NT2/D1 (cell line): ENCODE results near the gene MMP1.

Experiments used
- DNase-seq: peaks from one replicate; pipeline ENCODE4 v3.0.0-alpha.2; 2011; ENCODE audit warnings: low read depth, low spot score
- H3K27me3 ChIP-seq: 2 replicates; pipeline ENCODE4 v1.6.0; 2011; ENCODE audit warnings: mild to moderate bottlenecking; ENCODE audit not compliant: insufficient read length, insufficient read depth
- H3K36me3 ChIP-seq: 2 replicates; pipeline ENCODE4 v1.6.1; 2011; ENCODE audit warnings: mild to moderate bottlenecking, low read length, mixed read lengths; ENCODE audit not compliant: insufficient read depth, insufficient read length
- H3K4me1 ChIP-seq: 2 replicates; pipeline ENCODE4 v1.5.1; 2011; ENCODE audit not compliant: insufficient read depth, insufficient read length
- H3K4me3 ChIP-seq: 2 replicates; pipeline ENCODE4 v1.5.1; 2011; ENCODE audit warnings: low read depth; ENCODE audit not compliant: insufficient read length
- H3K9ac ChIP-seq: 2 replicates; pipeline ENCODE4 v1.6.0; 2011; ENCODE audit warnings: low read depth; ENCODE audit not compliant: insufficient read length
- H3K9me3 ChIP-seq: 2 replicates; pipeline ENCODE4 v1.5.1; 2011; ENCODE audit warnings: mild to moderate bottlenecking, low read length; ENCODE audit not compliant: insufficient read depth
- SUZ12 ChIP-seq: IDR thresholded peaks from 2 replicates; pipeline ENCODE4 v1.6.1; 2011; ENCODE audit not compliant: insufficient read length, insufficient read depth; ENCODE audit errors: extremely low read depth
- YY1 ChIP-seq: IDR thresholded peaks from 2 replicates; pipeline ENCODE4 v1.6.1; 2011; ENCODE audit not compliant: insufficient read length, insufficient read depth
- ZNF274 ChIP-seq: IDR thresholded peaks from 2 replicates; pipeline ENCODE4 v1.6.1; 2011; ENCODE audit warnings: mild to moderate bottlenecking, low read depth, low read length

The MMP1 gene

GRCh38 chr11:102792604-102793003 is 5.4 kb downstream of the MMP1 start:
- Histone ChIP-seq H3K4me3 (no peak overlapping the region), H3K36me3 (no peaks in the 10 kb centered on the region), H3K4me1 (no peaks in the 10 kb centered on the region), H3K9ac (no peak overlapping the region), H3K9me3 (no peaks in the 10 kb centered on the region), H3K27me3 (no peaks in the 10 kb centered on the region)
- no peak for TF ChIP-seq ZNF274
- TF ChIP-seq YY1, result no peak
- no peak for TF ChIP-seq SUZ12
- DNase-seq, result no peak

DNA sequence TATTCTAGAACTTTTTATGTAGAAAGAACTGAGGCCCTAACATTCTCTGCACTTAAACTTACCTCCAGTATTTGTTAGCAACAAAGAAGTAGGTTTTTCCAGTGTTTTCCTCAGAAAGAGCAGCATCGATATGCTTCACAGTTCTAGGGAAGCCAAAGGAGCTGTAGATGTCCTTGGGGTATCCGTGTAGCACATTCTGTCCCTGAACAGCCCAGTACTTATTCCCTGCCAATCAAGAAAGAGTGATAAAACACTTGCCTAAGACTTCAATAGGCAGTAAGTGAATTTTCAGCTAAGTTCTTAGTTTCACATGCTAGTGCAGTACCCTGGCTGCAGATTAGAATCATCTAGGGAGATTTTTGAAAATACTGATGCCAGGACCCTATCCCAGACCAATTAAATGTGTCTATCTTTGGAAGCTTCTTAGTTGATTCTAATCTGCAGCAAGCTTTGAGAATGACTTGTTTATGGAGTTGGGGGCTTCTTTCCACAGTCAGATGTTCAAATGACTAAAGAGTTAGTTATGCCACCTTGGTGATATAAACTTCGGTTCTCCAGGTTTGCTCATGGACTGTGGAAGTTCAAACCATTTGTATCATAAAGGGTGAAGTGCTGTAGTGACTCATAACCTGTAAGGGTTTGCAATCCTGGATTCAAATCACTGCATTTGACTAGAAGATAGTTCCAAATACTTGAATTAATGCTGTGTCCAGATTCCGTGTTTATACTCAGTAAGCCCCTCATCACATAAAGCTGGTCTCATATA is 6.5 kb downstream of the MMP1 start:
- DNase-seq, result no peak
- Histone ChIP-seq H3K9me3 (no peaks in the 10 kb centered on the region), H3K9ac (no peak overlapping the region)

DNA sequence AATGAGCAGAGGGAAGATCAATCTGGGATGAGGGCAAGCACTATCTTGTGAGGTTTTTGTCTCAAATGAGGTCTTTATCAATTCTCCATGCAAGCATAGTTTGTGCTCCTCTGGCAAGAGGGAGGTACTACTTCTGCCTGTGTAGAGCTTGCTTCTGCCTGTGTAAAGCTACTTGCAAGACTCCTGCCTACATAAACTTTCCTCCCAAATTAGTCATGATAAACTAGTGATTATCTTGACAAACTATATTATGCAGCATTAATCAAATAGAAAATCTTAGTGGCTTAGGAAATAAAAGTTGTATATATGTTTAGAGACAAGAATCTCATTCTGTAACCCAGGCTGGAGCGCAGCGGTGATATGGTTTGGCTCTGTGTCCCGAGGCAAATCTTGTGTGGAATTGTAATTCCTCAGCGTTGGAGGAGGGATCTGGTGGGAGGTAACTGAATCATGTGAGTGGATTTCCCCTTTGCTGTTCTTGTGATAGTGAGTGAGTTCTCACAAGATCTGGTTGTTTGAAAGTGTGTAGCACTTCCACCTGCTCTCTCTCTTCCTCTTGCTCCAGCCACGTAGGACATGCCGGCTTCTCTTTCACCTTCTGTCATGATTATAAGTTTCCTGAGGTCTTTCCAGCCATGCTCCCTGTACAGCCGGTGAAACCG is 9.5 kb downstream of the MMP1 start:
- no peaks in the 10 kb centered on the region for H3K4me1 ChIP-seq
- no peak for TF ChIP-seq SUZ12
- TF ChIP-seq YY1, result no peak
- TF ChIP-seq ZNF274, result no peak
- no peaks in the 10 kb centered on the region for H3K36me3 ChIP-seq
- H3K27me3 ChIP-seq, result no peaks in the 10 kb centered on the region
- no peaks in the 10 kb centered on the region for H3K9me3 ChIP-seq
- no peak overlapping the region for H3K4me3 ChIP-seq
- H3K9ac ChIP-seq, result no peak overlapping the region
- no peak for DNase-seq

More for the DNA sequence above, 6.5 kb downstream of the MMP1 start:
- no peaks in the 10 kb centered on the region for H3K27me3 ChIP-seq
- TF ChIP-seq SUZ12, result no peak
- no peak for TF ChIP-seq ZNF274
- TF ChIP-seq YY1, result no peak
- no peaks in the 10 kb centered on the region for H3K4me1 ChIP-seq
- no peak overlapping the region for H3K4me3 ChIP-seq
- no peaks in the 10 kb centered on the region for H3K36me3 ChIP-seq

GRCh38 chr11:102784380-102784779 is 13.6 kb downstream of the MMP1 start:
- H3K4me3 ChIP-seq, result no peak overlapping the region
- H3K36me3 ChIP-seq, result no peaks in the 10 kb centered on the region
- TF ChIP-seq ZNF274 (no peak), YY1 (no peak), SUZ12 (no peak)
- H3K9me3 ChIP-seq, result no peaks in the 10 kb centered on the region
- DNase-seq, result no peak
- H3K4me1 ChIP-seq, result no peaks in the 10 kb centered on the region
- H3K9ac ChIP-seq, result no peak overlapping the region
- no peaks in the 10 kb centered on the region for H3K27me3 ChIP-seq

- Histone ChIP-seq H3K9ac (no peak overlapping the region), H3K36me3 (no peaks in the 10 kb centered on the region), H3K9me3 (no peaks in the 10 kb centered on the region), H3K4me1 (no peaks in the 10 kb centered on the region), H3K4me3 (no peak overlapping the region), H3K27me3 (no peaks in the 10 kb centered on the region)
- TF ChIP-seq SUZ12 (no peak), YY1 (no peak), ZNF274 (no peak)
- no peak for DNase-seq
Observed at GRCh38 chr11:102783720-102784119, 14.2 kb downstream of the MMP1 start.

DNA sequence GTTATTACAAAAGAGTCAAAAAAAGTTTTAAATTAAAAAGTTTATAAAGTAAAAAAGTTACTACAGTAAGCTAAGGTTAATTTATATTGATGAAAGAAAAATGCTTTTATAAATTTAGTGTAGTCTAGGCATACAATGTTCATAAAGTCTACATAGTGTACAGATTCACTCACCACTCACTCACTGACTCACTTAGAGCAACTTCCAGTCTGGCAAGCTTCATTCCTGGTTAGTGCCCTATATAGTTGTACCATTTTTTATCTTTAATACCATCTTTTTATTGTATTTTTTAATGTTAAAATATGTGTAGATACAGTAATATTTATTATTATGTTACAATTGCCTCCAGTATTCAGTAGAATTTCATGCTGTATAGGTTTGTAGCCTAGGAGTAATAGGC is 14.9 kb downstream of the MMP1 start:
- H3K36me3 ChIP-seq, result no peaks in the 10 kb centered on the region
- H3K9ac ChIP-seq, result no peak overlapping the region
- H3K27me3 ChIP-seq, result no peaks in the 10 kb centered on the region
- DNase-seq, result no peak
- no peaks in the 10 kb centered on the region for H3K4me1 ChIP-seq
- H3K9me3 ChIP-seq, result no peaks in the 10 kb centered on the region
- H3K4me3 ChIP-seq, result no peak overlapping the region
- TF ChIP-seq ZNF274 (no peak), YY1 (no peak), SUZ12 (no peak)

GRCh38 chr11:102781676-102782075 is 16.3 kb downstream of the MMP1 start:
- TF ChIP-seq YY1, result no peak
- no peak for TF ChIP-seq SUZ12
- TF ChIP-seq ZNF274, result no peak

More at GRCh38 chr11:102781676-102782075, 16.3 kb downstream of the MMP1 start:
- DNase-seq, result no peak
- H3K9me3 ChIP-seq, result no peaks in the 10 kb centered on the region
- no peaks in the 10 kb centered on the region for H3K4me1 ChIP-seq
- H3K36me3 ChIP-seq, result no peaks in the 10 kb centered on the region
- no peak overlapping the region for H3K9ac ChIP-seq
- no peak overlapping the region for H3K4me3 ChIP-seq
- H3K27me3 ChIP-seq, result no peaks in the 10 kb centered on the region
